HepG2 (cell line): Measurements from ENCODE around the gene COX18. TPM values are rescaled to one million over a fixed set of nuclear protein-coding genes. Genes with fewer than 3 reads are reported as not detected.

ENCODE experiments used
- ATF4 ChIP-seq, 2 experiments: fragments of 450-650 bp in 1 of 2; sonication (generic) in 1 of 2; formaldehyde crosslinking; IDR thresholded peaks; 2 replicates each; pipeline versions ENCODE4 v1.5.0 to v1.8.0; 2020 to 2022; ENCODE audit warnings: mild to moderate bottlenecking in 1 of 2, missing genetic modification reagents in 1 of 2
- GABPB1 ChIP-seq: IDR thresholded peaks from 2 replicates; pipeline ENCODE4 v1.6.1; 2016; ENCODE audit warnings: mild to moderate bottlenecking, missing genetic modification reagents, moderate library complexity, missing compliant biosample characterization
- GLI4 ChIP-seq: sonication (generic); formaldehyde crosslinking; IDR thresholded peaks from 2 replicates; pipeline ENCODE4 v1.5.1; 2020; ENCODE audit warnings: missing genetic modification reagents, mild to moderate bottlenecking, moderate library complexity, borderline replicate concordance
- IRF2 ChIP-seq: IDR thresholded peaks from 2 replicates; pipeline ENCODE4 v1.6.1; 2018; ENCODE audit warnings: missing genetic modification reagents, missing compliant biosample characterization
- KAT2B ChIP-seq: fragments of 150-350 bp; IDR thresholded peaks from 2 replicates; pipeline ENCODE4 v1.6.1; 2014; ENCODE audit warnings: low read depth, low read length, borderline replicate concordance
- MAF1 ChIP-seq: sonication (generic); formaldehyde crosslinking; IDR thresholded peaks from 2 replicates; pipeline ENCODE4 v1.5.0; 2020; ENCODE audit warnings: missing genetic modification reagents, borderline replicate concordance
- MED1 ChIP-seq: sonication (generic); formaldehyde crosslinking; IDR thresholded peaks from 2 replicates; pipeline ENCODE4 v1.4.0; 2020; ENCODE audit warnings: missing genetic modification reagents
- MXD4 ChIP-seq: IDR thresholded peaks from 2 replicates; pipeline ENCODE4 v1.6.1; 2016; ENCODE audit warnings: mild to moderate bottlenecking, missing biosample characterization, missing genetic modification reagents
- NFRKB ChIP-seq: fragments of 450-650 bp; IDR thresholded peaks from 2 replicates; pipeline ENCODE4 v1.6.1; 2017
- POLR2AphosphoS2 ChIP-seq: IDR thresholded peaks from 2 replicates; pipeline ENCODE4 v1.6.1; 2011; ENCODE audit warnings: low read depth, low read length, improper control_type of control experiment
- REPIN1 ChIP-seq: sonication (generic); formaldehyde crosslinking; IDR thresholded peaks from 2 replicates; pipeline ENCODE4 v1.8.0; 2022; ENCODE audit warnings: missing genetic modification reagents, low read depth, mild to moderate bottlenecking, borderline replicate concordance
- SAFB2 ChIP-seq: sonication (generic); formaldehyde crosslinking; IDR thresholded peaks from 2 replicates; pipeline ENCODE4 v1.5.1; 2020; ENCODE audit warnings: missing genetic modification reagents, low read depth, mild to moderate bottlenecking, borderline replicate concordance
- SNAPC4 ChIP-seq: sonication (generic); formaldehyde crosslinking; IDR thresholded peaks from 2 replicates; pipeline ENCODE4 v1.4.0; 2020; ENCODE audit warnings: mild to moderate bottlenecking, missing genetic modification reagents
- THYN1 ChIP-seq: sonication (generic); formaldehyde crosslinking; IDR thresholded peaks from 2 replicates; pipeline ENCODE4 v1.8.1; 2023; ENCODE audit warnings: low read depth, mild to moderate bottlenecking, moderate library complexity, missing genetic modification reagents, borderline replicate concordance
- YY1 ChIP-seq: IDR thresholded peaks from 2 replicates; pipeline ENCODE4 v1.6.1; 2011; ENCODE audit warnings: low read length, low read depth, moderate library complexity, mild to moderate bottlenecking; ENCODE audit not compliant: insufficient read depth, insufficient replicate concordance
- ZNF333 ChIP-seq: sonication (generic); formaldehyde crosslinking; IDR thresholded peaks from 2 replicates; pipeline ENCODE4 v1.4.0; 2020; ENCODE audit warnings: mild to moderate bottlenecking, missing genetic modification reagents, borderline replicate concordance
- ZNF343 ChIP-seq: sonication (generic); formaldehyde crosslinking; IDR thresholded peaks from 2 replicates; pipeline ENCODE4 v1.4.0; 2020; ENCODE audit warnings: mild to moderate bottlenecking, missing genetic modification reagents
- ZNF501 ChIP-seq: sonication (generic); formaldehyde crosslinking; IDR thresholded peaks from 2 replicates; pipeline ENCODE4 v1.5.1; 2020; ENCODE audit warnings: mild to moderate bottlenecking, moderate library complexity, missing genetic modification reagents
- ZXDC ChIP-seq: sonication (generic); formaldehyde crosslinking; IDR thresholded peaks from 2 replicates; pipeline ENCODE4 v1.5.0; 2020; ENCODE audit warnings: mild to moderate bottlenecking, missing genetic modification reagents
- polyA plus RNA-seq, 8 experiments: library from polyadenylated mRNA; depleted of rRNA in 3 of 8; stranded (reverse) in 7 of 8; unstranded in 1 of 8; fragments of >200 nt; fragmentation: Illumina TruSeq in 4 of 8; extraction: Trizol in 4 of 8; gene quantifications; 2 replicates each; pipeline versions ENCODE4 v1.2.1 to v1.2.3, GENCODE V29; 2011 to 2016; ENCODE audit warnings: low read depth in 4 of 8, missing spikeins in 1 of 8, mixed read lengths in 1 of 8; ENCODE audit not compliant: insufficient read depth in 1 of 8
- total RNA-seq, 5 experiments: library from RNA; depleted of rRNA; stranded (reverse); fragments of >200 nt; fragmentation: Illumina TruSeq; extraction: Trizol; gene quantifications; 2 replicates each; pipeline ENCODE4 v1.2.3, GENCODE V29; 2016; ENCODE audit warnings: low read depth in 1 of 5

The COX18 gene
- total and polyA plus RNA-seq, 2 of the 13 experiments (the other 11 are each of a cell fraction or from before 2014, with no cell fraction given) = 8.7 to 21.3 TPM

- TF ChIP-seq ZNF501 (CRISPR knock-in tag) (peak; percentile 96), MAF1 (CRISPR knock-in tag) (peak; percentile 70; the same call in 1 of the 2 replicates), REPIN1 (0 out of 2 replicates have a peak, but pooled peaks have one; percentile 32), ZNF343 (CRISPR knock-in tag) (peak; percentile 85), ZNF333 (peak; percentile 94), YY1 (peak; percentile 81), GLI4 (peak; percentile 98; the same call in 1 of the 2 replicates), KAT2B (no peak), ATF4 (CRISPR knock-in tag; IDR thresholded peaks at IDR 0.05) (peak in 1 of 2 experiments; percentile 88; a peak in 2 of 4 replicates), NFRKB (no peak), THYN1 (CRISPR knock-in tag) (no peak), ZXDC (CRISPR knock-in tag) (peak; percentile 86; the same call in 1 of the 2 replicates), IRF2 (CRISPR knock-in tag) (peak; percentile 90), MXD4 (peak; percentile 88), SNAPC4 (CRISPR knock-in tag) (peak; percentile 97), GABPB1 (peak; percentile 94), MED1 (CRISPR knock-in tag) (peak; percentile 82), POLR2AphosphoS2 (peak; percentile 83), SAFB2 (CRISPR knock-in tag) (0 out of 2 replicates have a peak, but pooled peaks have one; percentile 73)
Observed at GRCh38 chr4:73069338-73070073, at the start of gene COX18 (continued).
